Measurements from ENCODE around the gene FOXL3.

The FOXL3 gene

GRCh38 chr7:270351-270983, 19.5 kb upstream of the FOXL3 start:
- no peak for TF ChIP-seq CTCF (conservative IDR thresholded peaks at IDR 0.05; ENCODE audit: low read depth, low read length)
- no peak overlapping the region for H3K4me3 ChIP-seq (ENCODE audit: low read length)
- no peak for DNase-seq (ENCODE audit: low read depth)

GRCh38 chr7:271266-272107, 18.5 kb upstream of the FOXL3 start:
- TF ChIP-seq CTCF (conservative IDR thresholded peaks at IDR 0.05; ENCODE audit: low read depth, low read length), result no peak
- no peak overlapping the region for H3K4me3 ChIP-seq (ENCODE audit: low read length)
- no peak for DNase-seq (ENCODE audit: low read depth)

GRCh38 chr7:272108-272615, 17.8 kb upstream of the FOXL3 start:
- no peak for DNase-seq (ENCODE audit: low read depth)
- no peak overlapping the region for H3K4me3 ChIP-seq (ENCODE audit: low read length)
- TF ChIP-seq CTCF (conservative IDR thresholded peaks at IDR 0.05; ENCODE audit: low read depth, low read length), result no peak

- TF ChIP-seq CTCF (conservative IDR thresholded peaks at IDR 0.05; ENCODE audit: low read depth, low read length), result no peak
- no peak for DNase-seq (ENCODE audit: low read depth)
- no peak overlapping the region for H3K4me3 ChIP-seq (ENCODE audit: low read length)
These were observed 17.3 kb upstream of the FOXL3 start for GRCh38 chr7:272631-273030.

GRCh38 chr7:273327-273726, 16.6 kb upstream of the FOXL3 start:
- DNase-seq (ENCODE audit: low read depth), result no peak
- no peak for TF ChIP-seq CTCF (conservative IDR thresholded peaks at IDR 0.05; ENCODE audit: low read depth, low read length)
- no peak overlapping the region for H3K4me3 ChIP-seq (ENCODE audit: low read length)

GRCh38 chr7:274266-274665, 15.7 kb upstream of the FOXL3 start:
- no peak for TF ChIP-seq CTCF (conservative IDR thresholded peaks at IDR 0.05; ENCODE audit: low read depth, low read length)
- no peak overlapping the region for H3K4me3 ChIP-seq (ENCODE audit: low read length)
- no peak for DNase-seq (ENCODE audit: low read depth)
